Right atrium auricular region (tissue), 2 donors: ENCODE data around the gene RGS6. TPM values are rescaled to one million over a fixed set of nuclear protein-coding genes. Genes with fewer than 3 reads are reported as not detected.
A peak's percentile ranks its signal among the peaks of the same experiment; 100 is the strongest.
"Not testable (repeated sequence)": the region's sequence is repeated elsewhere in the genome, so short reads cannot be mapped to it uniquely, and the experiment has no call there.

Experiments
- DNase-seq: peaks from one replicate; pipeline ENCODE4 v3.0.0-alpha.2; 2019; ENCODE audit warnings: low spot score
- H3K27ac ChIP-seq, 2 donors: fragments of 200-600 bp; sonication (generic); 1 replicate in 1 of 2; 2 replicates in 1 of 2; pipeline ENCODE4 v1.5.1; 2016 to 2019
- H3K27me3 ChIP-seq, 2 donors: fragments of 200-600 bp; sonication (generic); one replicate each; pipeline versions ENCODE4 v1.5.1 to v1.6.0; 2017 to 2019
- H3K36me3 ChIP-seq: fragments of 200-600 bp; sonication (generic); one replicate; pipeline ENCODE4 v1.5.1; 2016
- H3K4me1 ChIP-seq, 2 donors: fragments of 200-600 bp; sonication (generic); one replicate each; pipeline versions ENCODE4 v1.5.1 to v1.6.0; 2017 to 2019
- H3K4me3 ChIP-seq, 2 donors: fragments of 200-600 bp; sonication (generic); 1 replicate in 1 of 2; 2 replicates in 1 of 2; pipeline ENCODE4 v1.5.1; 2017 to 2019; ENCODE audit warnings: mild to moderate bottlenecking in 1 of 2, moderate library complexity in 1 of 2
- H3K9me3 ChIP-seq, 2 donors: fragments of 200-600 bp; sonication (generic); one replicate each; pipeline ENCODE4 v1.5.1; 2019
- total RNA-seq, 2 donors: library from RNA; depleted of rRNA; stranded (reverse); fragments of >200 nt; gene quantifications; one replicate each; pipeline ENCODE4 v1.1.0, GENCODE V29; 2016
- TF ChIP-seq, protein P1 (sequence below), 2 donors: fragments of 200-600 bp; sonication (generic); IDR thresholded peaks; one replicate each; pipeline ENCODE4 v1.5.1; 2019; ENCODE audit warnings: antibody characterized with exemption in 2 of 2

RGS6 gene
- total RNA-seq, result 10 to 100 TPM; 12.1 to 13.1 TPM

- Histone ChIP-seq H3K4me3 (peak within 1 kb of the TSS; percentile 51 to 67), H3K4me1 (no peaks in the 10 kb centered on the region), H3K9me3 (no peaks in the 10 kb centered on the region), H3K27me3 (no peaks in the 10 kb centered on the region), H3K27ac (peak within 1 kb of the TSS; percentile 61 to 75), H3K36me3 (no peaks in the 10 kb centered on the region)
- DNase-seq, result no peak
- TF ChIP-seq, protein P1, sequence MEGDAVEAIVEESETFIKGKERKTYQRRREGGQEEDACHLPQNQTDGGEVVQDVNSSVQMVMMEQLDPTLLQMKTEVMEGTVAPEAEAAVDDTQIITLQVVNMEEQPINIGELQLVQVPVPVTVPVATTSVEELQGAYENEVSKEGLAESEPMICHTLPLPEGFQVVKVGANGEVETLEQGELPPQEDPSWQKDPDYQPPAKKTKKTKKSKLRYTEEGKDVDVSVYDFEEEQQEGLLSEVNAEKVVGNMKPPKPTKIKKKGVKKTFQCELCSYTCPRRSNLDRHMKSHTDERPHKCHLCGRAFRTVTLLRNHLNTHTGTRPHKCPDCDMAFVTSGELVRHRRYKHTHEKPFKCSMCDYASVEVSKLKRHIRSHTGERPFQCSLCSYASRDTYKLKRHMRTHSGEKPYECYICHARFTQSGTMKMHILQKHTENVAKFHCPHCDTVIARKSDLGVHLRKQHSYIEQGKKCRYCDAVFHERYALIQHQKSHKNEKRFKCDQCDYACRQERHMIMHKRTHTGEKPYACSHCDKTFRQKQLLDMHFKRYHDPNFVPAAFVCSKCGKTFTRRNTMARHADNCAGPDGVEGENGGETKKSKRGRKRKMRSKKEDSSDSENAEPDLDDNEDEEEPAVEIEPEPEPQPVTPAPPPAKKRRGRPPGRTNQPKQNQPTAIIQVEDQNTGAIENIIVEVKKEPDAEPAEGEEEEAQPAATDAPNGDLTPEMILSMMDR (IDR thresholded peaks at IDR 0.05), result peak; percentile 36 to 66
Measured at GRCh38 chr14:71932229-71932981, at the start of gene RGS6. TSS of gene RGS6 (plus strand) at chr14:71932429.

- TF ChIP-seq, protein P1 (IDR thresholded peaks at IDR 0.05), result no peak
- no peak for DNase-seq
- H3K27me3 ChIP-seq, result no peaks in the 10 kb centered on the region
- H3K4me1 ChIP-seq, result no peaks in the 10 kb centered on the region
- no peak overlapping the region for H3K4me3 ChIP-seq
- H3K27ac ChIP-seq, result no peak overlapping the region
- H3K36me3 ChIP-seq, result no peaks in the 10 kb centered on the region
- H3K9me3 ChIP-seq, result peaks cover 0 to 14% of the 10 kb centered on the region in 2 donors
Measured at GRCh38 chr14:71883094-71883493, 49.1 kb upstream of the RGS6 start.

DNA sequence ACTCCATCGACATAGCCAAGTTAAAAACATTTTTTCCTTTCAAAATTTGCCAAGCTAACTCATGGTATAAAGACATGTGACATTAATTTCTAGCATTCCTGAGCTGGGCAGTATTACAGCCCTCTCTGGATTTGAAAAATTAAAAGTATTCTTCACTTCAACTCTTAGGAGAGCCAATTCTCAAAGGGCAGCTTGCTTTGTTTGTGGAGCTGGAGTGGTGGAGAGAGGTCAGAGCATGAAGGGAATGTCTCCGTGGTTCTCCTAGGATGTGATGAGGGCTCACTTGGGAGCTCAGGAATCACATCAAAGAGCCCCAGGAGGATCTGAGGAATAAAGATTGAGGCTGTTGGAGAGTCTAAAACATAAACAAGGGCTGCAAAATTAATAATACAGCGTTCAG, 46.9 kb upstream of the RGS6 start:
- Histone ChIP-seq H3K36me3 (no peaks in the 10 kb centered on the region), H3K9me3 (peaks cover 0 to 14% of the 10 kb centered on the region in 2 donors), H3K27me3 (no peaks in the 10 kb centered on the region), H3K4me3 (no peak overlapping the region), H3K27ac (no peak overlapping the region), H3K4me1 (no peaks in the 10 kb centered on the region)
- no peak for DNase-seq
- TF ChIP-seq, protein P1 (IDR thresholded peaks at IDR 0.05), result no peak

DNA sequence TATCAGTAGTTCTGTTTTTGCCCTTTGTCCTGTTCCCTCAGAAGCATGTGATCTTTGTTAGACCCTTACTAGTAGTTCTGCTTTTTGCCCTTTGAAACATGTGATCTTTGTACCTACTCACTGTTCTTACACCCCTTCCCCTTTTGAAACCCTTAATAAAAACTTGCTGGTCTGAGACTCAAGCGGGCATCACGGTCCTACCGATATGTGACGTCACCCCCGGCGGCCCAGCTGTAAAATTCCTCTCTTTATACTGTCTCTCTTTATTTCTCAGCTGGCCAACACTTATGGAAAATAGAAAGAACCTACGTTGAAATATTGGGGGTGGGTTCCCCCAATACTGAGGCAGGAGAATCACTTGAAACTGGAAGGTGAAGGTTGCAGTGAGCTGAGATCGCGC, 44.4 kb upstream of the RGS6 start:
- H3K27me3 ChIP-seq, H3K27ac ChIP-seq, H3K36me3 ChIP-seq, H3K4me3 ChIP-seq, H3K4me1 ChIP-seq, DNase-seq: not testable (repeated sequence)
- peaks cover 0 to 14% of the 10 kb centered on the region in 2 donors for H3K9me3 ChIP-seq

GRCh38 chr14:71890541-71890940, 41.7 kb upstream of the RGS6 start:
- Histone ChIP-seq H3K4me3 (no peak overlapping the region), H3K36me3 (no peaks in the 10 kb centered on the region), H3K4me1 (no peaks in the 10 kb centered on the region), H3K27ac (no peak overlapping the region), H3K27me3 (no peaks in the 10 kb centered on the region), H3K9me3 (peaks cover 0 to 14% of the 10 kb centered on the region in 2 donors)
- TF ChIP-seq, protein P1 (IDR thresholded peaks at IDR 0.05), result no peak
- DNase-seq, result no peak

DNA sequence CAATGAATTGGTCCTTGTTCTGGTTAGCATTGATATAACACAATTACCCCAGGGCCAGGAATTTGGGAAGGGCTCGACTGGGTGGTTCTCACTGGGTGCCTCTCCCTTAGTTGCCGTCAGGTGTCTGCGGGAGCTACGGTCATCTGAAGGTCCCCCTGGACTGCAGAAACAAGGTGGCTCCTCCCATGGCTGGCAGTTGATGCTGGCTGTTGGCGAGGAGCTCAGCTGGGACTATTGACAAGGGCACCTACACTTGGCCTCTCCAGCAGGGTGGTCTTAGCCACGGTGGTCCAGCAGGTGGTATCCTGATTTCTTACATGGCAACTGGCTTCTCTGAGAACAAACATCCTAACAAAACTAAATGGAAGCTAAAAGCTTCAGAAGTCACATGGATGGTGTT, 41.0 kb upstream of the RGS6 start:
- DNase-seq, result no peak
- no peaks in the 10 kb centered on the region for H3K27me3 ChIP-seq
- H3K27ac ChIP-seq, result no peak overlapping the region
- peaks cover 0 to 14% of the 10 kb centered on the region in 2 donors for H3K9me3 ChIP-seq
- TF ChIP-seq, protein P1 (IDR thresholded peaks at IDR 0.05), result no peak
- H3K4me3 ChIP-seq, result no peak overlapping the region
- no peaks in the 10 kb centered on the region for H3K4me1 ChIP-seq
- no peaks in the 10 kb centered on the region for H3K36me3 ChIP-seq
